B cell (primary cell): ENCODE measurements around the gene NAIF1.

Experiments used
- CTCF ChIP-seq: fragments of 200-600 bp; IDR thresholded peaks from one replicate; pipeline ENCODE4 v1.8.0; 2022; ENCODE audit warnings: antibody characterized with exemption, mild to moderate bottlenecking
- EZH2 ChIP-seq: IDR thresholded peaks from 2 replicates; pipeline ENCODE4 v1.6.1; 2012; ENCODE audit warnings: borderline replicate concordance, low read depth, mild to moderate bottlenecking, moderate library complexity, low read length; ENCODE audit not compliant: insufficient read depth, poor library complexity, severe bottlenecking

- TF ChIP-seq CTCF (no peak), EZH2 (no peak)
Measured at GRCh38 chr9:128067645-128068385, 695 bp upstream of the NAIF1 start, which contains the start of gene SLC25A25.
